ENCODE data around the gene SEMA6D.

DNA sequence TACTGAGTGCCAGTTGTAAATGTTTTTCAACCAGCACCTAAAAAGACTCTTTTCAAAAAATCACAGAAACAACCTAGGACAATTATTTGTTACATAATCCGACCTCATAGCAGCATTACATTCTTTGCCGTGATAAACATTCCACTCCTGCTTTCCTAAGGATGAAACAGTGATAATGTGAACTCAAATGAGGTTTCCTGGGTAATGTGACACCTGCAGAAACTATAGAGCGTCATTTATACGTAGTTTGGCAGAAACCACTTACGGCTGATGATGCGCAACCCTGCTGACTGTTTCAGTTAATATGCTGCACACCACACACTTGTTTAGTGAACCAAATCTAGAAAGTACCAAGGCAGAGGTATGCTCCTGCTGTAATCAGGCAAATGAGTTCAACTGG lies 55.8 kb downstream of the SEMA6D start:
- TF ChIP-seq CTCF (optimal IDR thresholded peaks at IDR 0.05 in 1 of 3, IDR thresholded peaks at IDR 0.05 in 1 of 3, conservative IDR thresholded peaks at IDR 0.05 in 1 of 3; ENCODE audit: extremely low read depth in 1 of 3, insufficient read depth in 2 of 3, low read length in 3 of 3) (no peak), EZH2 (IDR thresholded peaks at IDR 0.05; ENCODE audit: low read length) (no peak)
